Measurements from ENCODE around the gene KRT31. TPM values are rescaled to one million over a fixed set of nuclear protein-coding genes. Genes with fewer than 3 reads are reported as not detected.
A peak's percentile ranks its signal among the peaks of the same experiment; 100 is the strongest.

KRT31 gene
- total and polyA plus RNA-seq, 2 of the 4 experiments (the other 2 are of a cell fraction) = 0.05 TPM; not detected in 1

- H2AFZ ChIP-seq (replicated peaks; ENCODE audit: low read length, poor library complexity) = no peak overlapping the region
- no peak overlapping the region for H3K56ac ChIP-seq (ENCODE audit: extremely low read depth, insufficient read depth, low read length)
- peaks cover 10% of the 10 kb centered on the region; the same call in 1 of the 2 replicates for H3K4me1 ChIP-seq (ENCODE audit: control insufficient read depth, insufficient read depth, low read length)
- no peak overlapping the region for H3K14ac ChIP-seq (replicated peaks; ENCODE audit: low read depth, low read length)
- no peaks in the 10 kb centered on the region for H3K9me3 ChIP-seq (ENCODE audit: control insufficient read depth, insufficient read depth, low read length)
- no peaks in the 10 kb centered on the region for H4K20me1 ChIP-seq (ENCODE audit: insufficient read depth, low read length)
- H3K27me3 ChIP-seq (ENCODE audit: control insufficient read depth, insufficient read depth, low read length) = no peaks in the 10 kb centered on the region
- H2AK9ac ChIP-seq (replicated peaks; ENCODE audit: low read depth, low read length, poor library complexity) = no peak overlapping the region
- H2BK15ac ChIP-seq (ENCODE audit: low read depth, low read length) = no peak overlapping the region; the same call in 1 of the 3 replicates
- dilution Hi-C loops (cut with HindIII; ENCODE audit: low sequenced_read_pairs, unreplicated experiment) (no loop called here), in situ Hi-C loops (cut with MboI; ENCODE audit: low sequenced_read_pairs) (no loop called here), intact Hi-C loops (cut with micrococcal nuclease) (no loop called here)
- no peak overlapping the region for H3K9ac ChIP-seq (ENCODE audit: low read depth, low read length)
- no peak overlapping the region for H3K18ac ChIP-seq (ENCODE audit: low read depth, low read length)
- WGBS, 2 experiments (ENCODE audit: extremely low coverage in 2 of 2, insufficient read length in 1 of 2) = 67% methylated on average over 1 of the region's 2 CpGs; no CpG with 5 or more reads in 1 of the 2 experiments
- no peak overlapping the region for H2BK120ac ChIP-seq (ENCODE audit: low read depth, low read length)
- peak overlapping the region; percentile 47; the same call in 1 of the 2 replicates for H2BK20ac ChIP-seq (ENCODE audit: low read depth, low read length)
- no peak overlapping the region for H3K23ac ChIP-seq (ENCODE audit: low read depth, low read length)
- no peak for DNase-seq
- TF ChIP-seq RCOR1 (IDR thresholded peaks at IDR 0.05; ENCODE audit: insufficient replicate concordance, low read length) (no peak), CEBPB (IDR thresholded peaks at IDR 0.05; ENCODE audit: low read depth, low read length) (no peak)
- H2AK5ac ChIP-seq (ENCODE audit: low read depth, low read length) = peak overlapping the region; percentile 40; the same call in 1 of the 2 replicates
- peak overlapping the region; percentile 5; the same call in 1 of the 2 replicates for H4K91ac ChIP-seq (ENCODE audit: insufficient read depth, low read depth, low read length)
- H3K9me1 ChIP-seq (ENCODE audit: insufficient read depth, low read length) = peaks cover 4% of the 10 kb centered on the region
- no peaks in the 10 kb centered on the region for H3K79me1 ChIP-seq (ENCODE audit: low read depth in 1 of 2, low read length in 2 of 2)
- H3K27ac ChIP-seq (ENCODE audit: insufficient read depth, low read length) = no peak overlapping the region
- ATAC-seq (ENCODE audit: low read depth) = no peak
- POLR2A ChIA-PET (ENCODE audit: unreplicated experiment) = no interaction called here
- CTCF ChIA-PET = no interaction called here
- H3K4me2 ChIP-seq (ENCODE audit: low read depth, low read length) = no peak overlapping the region
- no peak overlapping the region for H4K5ac ChIP-seq (ENCODE audit: low read depth, low read length)
- BruUV-seq (replicated peaks) = no TSS peak
- H3K4me3 ChIP-seq (ENCODE audit: insufficient read depth, low read depth, low read length) = no peak overlapping the region
- H3K4ac ChIP-seq (ENCODE audit: low read depth, low read length) = no peak overlapping the region
- no peak overlapping the region for H4K8ac ChIP-seq (ENCODE audit: low read depth in 2 of 2, low read length in 2 of 2)
- no peaks in the 10 kb centered on the region for H3K36me3 ChIP-seq (ENCODE audit: control insufficient read depth, insufficient read depth, low read length)
- no peak overlapping the region for H2BK5ac ChIP-seq (ENCODE audit: low read depth, low read length, poor library complexity, severe bottlenecking)
Measured at GRCh38 chr17:41363881-41364280, 33.5 kb downstream of the KRT31 start.
